HL-60 (cell line): Measurements from ENCODE around the gene RBMS3.
A peak's percentile ranks its signal among the peaks of the same experiment; 100 is the strongest.

ENCODE experiments used
- DNase-seq, 2 experiments: peaks; one replicate each; pipeline ENCODE4 v3.0.0-alpha.2; 2010 to 2020; ENCODE audit warnings: low read depth in 1 of 2, low spot score in 1 of 2
- H3K27ac ChIP-seq: fragments of 250-450 bp; sonication (Bioruptor Pico); replicated peaks from 2 replicates; pipeline ENCODE4 v1.5.1; 2020; ENCODE audit warnings: mild to moderate bottlenecking, moderate library complexity
- H3K27me3 ChIP-seq: fragments of 250-450 bp; sonication (Bioruptor Pico); 2 replicates; pipeline ENCODE4 v1.5.1; 2021; ENCODE audit warnings: mild to moderate bottlenecking, moderate library complexity; ENCODE audit not compliant: insufficient read depth, poor library complexity, severe bottlenecking
- H3K4me3 ChIP-seq: replicated peaks from 2 replicates; pipeline ENCODE4 v1.5.1; 2011; ENCODE audit warnings: mild to moderate bottlenecking, control low read depth, low read length; ENCODE audit not compliant: insufficient read depth
- CTCF ChIP-seq: IDR thresholded peaks from one replicate; pipeline ENCODE4 v1.5.1; 2011; ENCODE audit warnings: low read length, control low read depth, inconsistent platforms; ENCODE audit not compliant: insufficient read depth
- GABPA ChIP-seq: IDR thresholded peaks from 2 replicates; pipeline ENCODE4 v1.6.1; 2012; ENCODE audit warnings: low read depth
- POLR2AphosphoS5 ChIP-seq: IDR thresholded peaks from 2 replicates; pipeline ENCODE4 v1.6.1; 2012; ENCODE audit warnings: low read depth
- REST ChIP-seq: IDR thresholded peaks from 2 replicates; pipeline ENCODE4 v1.6.1; 2012; ENCODE audit warnings: low read depth; ENCODE audit not compliant: insufficient replicate concordance
- SPI1 ChIP-seq: IDR thresholded peaks from 2 replicates; pipeline ENCODE4 v1.6.1; 2012; ENCODE audit warnings: low read depth, mild to moderate bottlenecking, borderline replicate concordance

Gene RBMS3

GRCh38 chr3:29649815-29650547 lies 369.1 kb downstream of the RBMS3 start:
- no peak overlapping the region for H3K4me3 ChIP-seq
- H3K27ac ChIP-seq: no peak overlapping the region
- peak in 1 of 2 experiments; percentile 11 for DNase-seq
- no peak for TF ChIP-seq SPI1
- TF ChIP-seq GABPA: no peak
- no peak for TF ChIP-seq CTCF
- TF ChIP-seq POLR2AphosphoS5: no peak
- TF ChIP-seq REST: no peak
- H3K27me3 ChIP-seq: no peaks in the 10 kb centered on the region

GRCh38 chr3:29653680-29654079 lies 372.8 kb downstream of the RBMS3 start:
- Histone ChIP-seq H3K4me3 (no peak overlapping the region), H3K27ac (no peak overlapping the region), H3K27me3 (no peaks in the 10 kb centered on the region)
- DNase-seq: no peak
- no peak for TF ChIP-seq REST
- TF ChIP-seq POLR2AphosphoS5: no peak
- no peak for TF ChIP-seq SPI1

- no peak for DNase-seq
- no peak overlapping the region for H3K4me3 ChIP-seq
- no peak overlapping the region for H3K27ac ChIP-seq
- TF ChIP-seq CTCF: no peak
- no peak for TF ChIP-seq POLR2AphosphoS5
- no peaks in the 10 kb centered on the region for H3K27me3 ChIP-seq
Measured at GRCh38 chr3:29655015-29655747, 374.3 kb downstream of the RBMS3 start.

- H3K27ac ChIP-seq: no peak overlapping the region
- DNase-seq: no peak
- TF ChIP-seq POLR2AphosphoS5: no peak
- no peak for TF ChIP-seq SPI1
- TF ChIP-seq CTCF: no peak
- no peak for TF ChIP-seq GABPA
- TF ChIP-seq REST: no peak
Measured at GRCh38 chr3:29665688-29666087, 384.8 kb downstream of the RBMS3 start.

More at GRCh38 chr3:29665688-29666087, 384.8 kb downstream of the RBMS3 start:
- H3K4me3 ChIP-seq: no peak overlapping the region
- no peaks in the 10 kb centered on the region for H3K27me3 ChIP-seq
